ENCODE measurements around the gene BAAT.

- TF ChIP-seq CTCF (IDR thresholded peaks at IDR 0.05) (no peak), POLR2A (IDR thresholded peaks at IDR 0.05) (no peak)
Observed at GRCh38 chr9:101415578-101415977, 30.8 kb upstream of the BAAT start.

All from testis (tissue), 2 donors.